HepG2 (cell line): ENCODE data around the gene NUDT7. TPM values are rescaled to one million over a fixed set of nuclear protein-coding genes. Genes with fewer than 3 reads are reported as not detected.

Source experiments
- ELF4 ChIP-seq: sonication (generic); formaldehyde crosslinking; IDR thresholded peaks from 2 replicates; pipeline ENCODE4 v1.5.0; 2020; ENCODE audit warnings: missing genetic modification reagents, mild to moderate bottlenecking, moderate library complexity, borderline replicate concordance
- HDAC1 ChIP-seq: sonication (generic); formaldehyde crosslinking; IDR thresholded peaks from 2 replicates; pipeline ENCODE4 v1.5.1; 2020; ENCODE audit warnings: mild to moderate bottlenecking, missing genetic modification reagents
- HDAC6 ChIP-seq: fragments of 200-600 bp; sonication (generic); IDR thresholded peaks from 2 replicates; pipeline ENCODE4 v1.7.0; 2017; ENCODE audit warnings: mild to moderate bottlenecking, antibody characterized with exemption, low read length, low read depth
- HMGA1 ChIP-seq: sonication (generic); formaldehyde crosslinking; conservative IDR thresholded peaks from 2 replicates; pipeline ENCODE4 v1.4.0; 2020; ENCODE audit warnings: missing genetic modification reagents
- IRX3 ChIP-seq: sonication (generic); formaldehyde crosslinking; IDR thresholded peaks from 2 replicates; pipeline ENCODE4 v1.8.1; 2023; ENCODE audit warnings: mild to moderate bottlenecking, low read depth, missing genetic modification reagents, borderline replicate concordance
- MAX ChIP-seq: IDR thresholded peaks from 2 replicates; pipeline ENCODE4 v1.6.1; 2012; ENCODE audit warnings: inconsistent platforms
- PREB ChIP-seq: sonication (generic); formaldehyde crosslinking; IDR thresholded peaks from 2 replicates; pipeline ENCODE4 v1.4.0; 2020; ENCODE audit warnings: missing genetic modification reagents
- REPIN1 ChIP-seq: sonication (generic); formaldehyde crosslinking; IDR thresholded peaks from 2 replicates; pipeline ENCODE4 v1.8.0; 2022; ENCODE audit warnings: missing genetic modification reagents, low read depth, mild to moderate bottlenecking, borderline replicate concordance
- TEAD3 ChIP-seq: optimal IDR thresholded peaks from 2 replicates; pipeline ENCODE3; 2016; ENCODE audit warnings: borderline replicate concordance
- ZFP41 ChIP-seq: sonication (generic); formaldehyde crosslinking; IDR thresholded peaks from 2 replicates; pipeline ENCODE4 v1.4.0; 2020; ENCODE audit warnings: mild to moderate bottlenecking, missing genetic modification reagents, borderline replicate concordance
- ZFP62 ChIP-seq: sonication (generic); formaldehyde crosslinking; IDR thresholded peaks from 2 replicates; pipeline ENCODE4 v1.4.0; 2020; ENCODE audit warnings: missing genetic modification reagents
- ZMAT5 ChIP-seq: sonication (generic); formaldehyde crosslinking; IDR thresholded peaks from 2 replicates; pipeline ENCODE4 v1.5.0; 2020; ENCODE audit warnings: mild to moderate bottlenecking, low read depth, missing genetic modification reagents, borderline replicate concordance
- ZNF484 ChIP-seq: sonication (generic); formaldehyde crosslinking; IDR thresholded peaks from 2 replicates; pipeline ENCODE4 v1.5.1; 2020; ENCODE audit warnings: mild to moderate bottlenecking, low read depth, missing genetic modification reagents, borderline replicate concordance
- ZNF556 ChIP-seq: sonication (generic); formaldehyde crosslinking; IDR thresholded peaks from 2 replicates; pipeline ENCODE4 v1.4.0; 2020; ENCODE audit warnings: mild to moderate bottlenecking, missing genetic modification reagents, borderline replicate concordance
- ZNF580 ChIP-seq: IDR thresholded peaks from 2 replicates; pipeline ENCODE4 v1.6.1; 2016; ENCODE audit warnings: low read depth, borderline replicate concordance
- ZNF614 ChIP-seq: IDR thresholded peaks from 2 replicates; pipeline ENCODE4 v1.6.1; 2018; ENCODE audit warnings: missing biosample characterization, missing genetic modification reagents, inconsistent platforms, borderline replicate concordance
- ZNF615 ChIP-seq: sonication (generic); formaldehyde crosslinking; IDR thresholded peaks from 2 replicates; pipeline ENCODE4 v1.5.0; 2020; ENCODE audit warnings: mild to moderate bottlenecking, missing genetic modification reagents, borderline replicate concordance
- ZNF710 ChIP-seq: sonication (generic); formaldehyde crosslinking; IDR thresholded peaks from 2 replicates; pipeline ENCODE4 v1.5.0; 2020; ENCODE audit warnings: mild to moderate bottlenecking, missing genetic modification reagents, borderline replicate concordance
- polyA plus RNA-seq, 8 experiments: library from polyadenylated mRNA; depleted of rRNA in 3 of 8; stranded (reverse) in 7 of 8; unstranded in 1 of 8; fragments of >200 nt; fragmentation: Illumina TruSeq in 4 of 8; extraction: Trizol in 4 of 8; gene quantifications; 2 replicates each; pipeline versions ENCODE4 v1.2.1 to v1.2.3, GENCODE V29; 2011 to 2016; ENCODE audit warnings: low read depth in 4 of 8, missing spikeins in 1 of 8, mixed read lengths in 1 of 8; ENCODE audit not compliant: insufficient read depth in 1 of 8
- total RNA-seq, 5 experiments: library from RNA; depleted of rRNA; stranded (reverse); fragments of >200 nt; fragmentation: Illumina TruSeq; extraction: Trizol; gene quantifications; 2 replicates each; pipeline ENCODE4 v1.2.3, GENCODE V29; 2016; ENCODE audit warnings: low read depth in 1 of 5
- TF ChIP-seq, protein P1 (sequence below): sonication (generic); formaldehyde crosslinking; IDR thresholded peaks from 2 replicates; pipeline ENCODE4 v1.4.0; 2020; ENCODE audit warnings: missing genetic modification reagents, borderline replicate concordance
- TF ChIP-seq, protein P2 (sequence below): sonication (generic); formaldehyde crosslinking; IDR thresholded peaks from 2 replicates; pipeline ENCODE4 v1.4.0; 2020; ENCODE audit warnings: missing genetic modification reagents, low read depth, mild to moderate bottlenecking, borderline replicate concordance

NUDT7 gene
- total and polyA plus RNA-seq, 2 of the 13 experiments (the other 11 are each of a cell fraction or from before 2014, with no cell fraction given): 14.3 to 23.9 TPM

DNA sequence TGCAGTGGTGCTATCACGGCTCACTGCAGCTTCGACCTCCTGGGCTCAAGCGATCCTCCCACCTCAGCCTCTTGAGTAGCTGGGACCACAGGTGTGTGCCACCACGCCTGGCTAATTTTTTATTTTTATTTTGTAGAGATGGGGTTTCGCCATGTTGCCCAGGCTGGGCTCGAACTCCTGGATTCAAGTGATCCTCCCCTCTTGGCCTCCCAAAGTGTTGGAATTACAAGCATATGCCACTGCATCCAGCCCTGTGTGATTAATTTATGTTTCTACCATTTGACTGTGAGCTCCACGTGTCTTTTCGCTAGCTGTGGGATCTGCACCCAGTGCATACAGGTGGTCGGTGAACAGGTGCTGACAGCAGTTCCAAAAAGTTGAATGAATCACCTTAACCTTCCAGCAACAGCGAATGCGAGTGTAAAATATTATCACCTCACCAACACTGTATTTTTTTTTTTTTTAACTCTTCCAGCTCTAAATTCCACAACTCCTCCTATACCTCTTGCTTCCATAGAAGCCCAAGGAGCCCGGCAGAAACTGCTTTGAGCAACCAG lies 484 bp upstream of the NUDT7 start (continued):
- TF ChIP-seq ZFP41 (CRISPR knock-in tag): no peak
- TF ChIP-seq REPIN1 (CRISPR knock-in tag): no peak
- peak; percentile 14; the same call in 1 of the 2 replicates for TF ChIP-seq HDAC1 (CRISPR knock-in tag)
- no peak for TF ChIP-seq ZNF484
- TF ChIP-seq ZFP62 (CRISPR knock-in tag): no peak
- TF ChIP-seq ZNF615: no peak
- TF ChIP-seq ZNF710 (CRISPR knock-in tag): no peak
- TF ChIP-seq ZMAT5: no peak
- TF ChIP-seq TEAD3 (CRISPR knock-in tag): peak; percentile 39
- no peak for TF ChIP-seq MAX
- TF ChIP-seq ELF4: no peak
- TF ChIP-seq ZNF614: no peak
- no peak for TF ChIP-seq HDAC6
- TF ChIP-seq HMGA1 (CRISPR knock-in tag): no peak
- TF ChIP-seq IRX3: no peak
- TF ChIP-seq PREB: no peak
- peak; percentile 46; the same call in 1 of the 2 replicates for TF ChIP-seq ZNF580 (CRISPR knock-in tag)
- TF ChIP-seq, protein P1, sequence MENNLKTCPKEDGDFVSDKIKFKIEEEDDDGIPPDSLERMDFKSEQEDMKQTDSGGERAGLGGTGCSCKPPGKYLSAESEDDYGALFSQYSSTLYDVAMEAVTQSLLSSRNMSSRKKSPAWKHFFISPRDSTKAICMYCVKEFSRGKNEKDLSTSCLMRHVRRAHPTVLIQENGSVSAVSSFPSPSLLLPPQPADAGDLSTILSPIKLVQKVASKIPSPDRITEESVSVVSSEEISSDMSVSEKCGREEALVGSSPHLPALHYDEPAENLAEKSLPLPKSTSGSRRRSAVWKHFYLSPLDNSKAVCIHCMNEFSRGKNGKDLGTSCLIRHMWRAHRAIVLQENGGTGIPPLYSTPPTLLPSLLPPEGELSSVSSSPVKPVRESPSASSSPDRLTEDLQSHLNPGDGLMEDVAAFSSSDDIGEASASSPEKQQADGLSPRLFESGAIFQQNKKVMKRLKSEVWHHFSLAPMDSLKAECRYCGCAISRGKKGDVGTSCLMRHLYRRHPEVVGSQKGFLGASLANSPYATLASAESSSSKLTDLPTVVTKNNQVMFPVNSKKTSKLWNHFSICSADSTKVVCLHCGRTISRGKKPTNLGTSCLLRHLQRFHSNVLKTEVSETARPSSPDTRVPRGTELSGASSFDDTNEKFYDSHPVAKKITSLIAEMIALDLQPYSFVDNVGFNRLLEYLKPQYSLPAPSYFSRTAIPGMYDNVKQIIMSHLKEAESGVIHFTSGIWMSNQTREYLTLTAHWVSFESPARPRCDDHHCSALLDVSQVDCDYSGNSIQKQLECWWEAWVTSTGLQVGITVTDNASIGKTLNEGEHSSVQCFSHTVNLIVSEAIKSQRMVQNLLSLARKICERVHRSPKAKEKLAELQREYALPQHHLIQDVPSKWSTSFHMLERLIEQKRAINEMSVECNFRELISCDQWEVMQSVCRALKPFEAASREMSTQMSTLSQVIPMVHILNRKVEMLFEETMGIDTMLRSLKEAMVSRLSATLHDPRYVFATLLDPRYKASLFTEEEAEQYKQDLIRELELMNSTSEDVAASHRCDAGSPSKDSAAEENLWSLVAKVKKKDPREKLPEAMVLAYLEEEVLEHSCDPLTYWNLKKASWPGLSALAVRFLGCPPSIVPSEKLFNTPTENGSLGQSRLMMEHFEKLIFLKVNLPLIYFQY: 0 out of 2 replicates have a peak, but pooled peaks have one; percentile 0
- no peak for TF ChIP-seq ZNF556 (CRISPR knock-in tag)
- TF ChIP-seq, protein P2, sequence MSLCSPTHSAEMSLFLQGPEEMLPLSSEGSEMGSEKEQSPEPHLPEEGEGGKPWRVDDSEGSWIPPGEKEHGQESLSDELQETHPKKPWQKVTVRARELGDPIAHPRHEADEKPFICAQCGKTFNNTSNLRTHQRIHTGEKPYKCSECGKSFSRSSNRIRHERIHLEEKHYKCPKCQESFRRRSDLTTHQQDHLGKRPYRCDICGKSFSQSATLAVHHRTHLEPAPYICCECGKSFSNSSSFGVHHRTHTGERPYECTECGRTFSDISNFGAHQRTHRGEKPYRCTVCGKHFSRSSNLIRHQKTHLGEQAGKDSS (CRISPR knock-in tag): no peak
